DOHH2 (cell line): ENCODE data around the gene CD300LF.

Source experiments
- H3F3A ChIP-seq: fragments of 200-600 bp; sonication (generic), shearing (Covaris generic); 2 replicates; pipeline ENCODE4 v1.6.0; 2016; ENCODE audit warnings: antibody characterized with exemption, mild to moderate bottlenecking; ENCODE audit not compliant: control insufficient read depth, insufficient read depth
- H3K27ac ChIP-seq: fragments of 200-600 bp; sonication (generic); 2 replicates; pipeline ENCODE4 v1.5.1; 2014; ENCODE audit warnings: low read depth, mild to moderate bottlenecking, low read length, moderate library complexity
- H3K27me3 ChIP-seq: fragments of 200-600 bp; sonication (generic); 2 replicates; pipeline ENCODE4 v1.6.1; 2014; ENCODE audit warnings: mild to moderate bottlenecking, low read length, mixed read lengths; ENCODE audit not compliant: control insufficient read depth
- H3K36me3 ChIP-seq: fragments of 200-600 bp; sonication (generic); 2 replicates; pipeline ENCODE4 v1.6.1; 2014; ENCODE audit warnings: mild to moderate bottlenecking, low read length, moderate library complexity, mixed read lengths; ENCODE audit not compliant: control insufficient read depth
- H3K4me1 ChIP-seq: fragments of 200-600 bp; sonication (generic); 2 replicates; pipeline ENCODE4 v1.6.1; 2014; ENCODE audit warnings: mild to moderate bottlenecking, low read length, mixed read lengths; ENCODE audit not compliant: control insufficient read depth
- H3K4me2 ChIP-seq: fragments of 200-600 bp; sonication (generic); 2 replicates; pipeline ENCODE4 v1.6.0; 2014; ENCODE audit warnings: mild to moderate bottlenecking, low read length, moderate library complexity
- H3K4me3 ChIP-seq: fragments of 200-600 bp; sonication (generic); 2 replicates; pipeline ENCODE4 v1.5.1; 2014; ENCODE audit warnings: mild to moderate bottlenecking, low read length, mixed read lengths
- H3K79me2 ChIP-seq: fragments of 200-600 bp; sonication (generic); 2 replicates; pipeline ENCODE4 v1.6.1; 2014; ENCODE audit warnings: mild to moderate bottlenecking, low read length, mixed read lengths; ENCODE audit not compliant: control insufficient read depth
- H3K9me2 ChIP-seq: fragments of 200-600 bp; sonication (generic); replicated peaks from 2 replicates; pipeline ENCODE4 v1.6.1; 2014; ENCODE audit warnings: mild to moderate bottlenecking, low read length, mixed read lengths; ENCODE audit not compliant: control insufficient read depth
- H3K9me3 ChIP-seq: fragments of 200-600 bp; sonication (generic); 2 replicates; pipeline ENCODE4 v1.6.1; 2014; ENCODE audit warnings: antibody characterized with exemption, low read length, mixed read lengths; ENCODE audit not compliant: control insufficient read depth, insufficient read depth
- H4K20me1 ChIP-seq: fragments of 200-600 bp; sonication (generic); 2 replicates; pipeline ENCODE4 v1.6.0; 2014; ENCODE audit warnings: low read depth, mild to moderate bottlenecking, antibody characterized with exemption, low read length, moderate library complexity; ENCODE audit not compliant: control insufficient read depth, insufficient read depth
- EZH2phosphoT487 ChIP-seq: fragments of 200-600 bp; sonication (generic); IDR thresholded peaks from 2 replicates; pipeline ENCODE4 v1.6.1; 2017; ENCODE audit warnings: borderline replicate concordance, mild to moderate bottlenecking, antibody characterized with exemption, low read length, moderate library complexity, mixed read lengths
- TF ChIP-seq, protein P1 (sequence below): fragments of 200-600 bp; sonication (generic); IDR thresholded peaks from one replicate; pipeline ENCODE4 v1.5.1; 2014; ENCODE audit warnings: antibody characterized with exemption, mild to moderate bottlenecking, low read depth, low read length; ENCODE audit not compliant: poor library complexity, severe bottlenecking

CD300LF gene

DNA sequence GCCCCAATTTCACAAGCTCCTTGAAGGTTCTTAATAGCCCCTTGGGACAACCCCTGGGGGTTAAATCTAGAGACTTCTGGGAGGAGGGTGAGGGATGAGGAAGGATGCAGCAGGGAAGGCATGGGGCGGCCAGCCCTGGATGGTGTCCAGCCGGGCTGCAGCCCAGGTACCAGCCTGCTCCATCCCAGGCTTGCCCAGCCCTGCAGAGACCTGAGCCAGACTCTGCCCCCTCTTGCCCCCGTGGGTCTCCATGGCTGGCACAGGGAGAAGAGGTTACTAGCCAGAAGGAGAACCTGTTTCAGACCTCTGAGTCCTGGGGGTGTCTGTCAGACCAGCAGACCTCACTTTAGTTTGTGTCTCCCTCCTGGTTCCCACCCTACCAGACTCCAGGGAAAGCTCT is 44.2 kb upstream of the CD300LF start:
- Histone ChIP-seq H3K27ac (no peak overlapping the region), H3K36me3 (no peaks in the 10 kb centered on the region), H3K27me3 (no peaks in the 10 kb centered on the region), H4K20me1 (peaks cover 27% of the 10 kb centered on the region), H3K9me2 (no peaks in the 10 kb centered on the region), H3K4me3 (no peak overlapping the region), H3K79me2 (peaks cover 70% of the 10 kb centered on the region), H3K9me3 (no peaks in the 10 kb centered on the region), H3K4me2 (no peak overlapping the region), H3K4me1 (peaks cover 28% of the 10 kb centered on the region), H3F3A (no peaks in the 10 kb centered on the region)
- TF ChIP-seq EZH2phosphoT487: no peak
- TF ChIP-seq, protein P1, sequence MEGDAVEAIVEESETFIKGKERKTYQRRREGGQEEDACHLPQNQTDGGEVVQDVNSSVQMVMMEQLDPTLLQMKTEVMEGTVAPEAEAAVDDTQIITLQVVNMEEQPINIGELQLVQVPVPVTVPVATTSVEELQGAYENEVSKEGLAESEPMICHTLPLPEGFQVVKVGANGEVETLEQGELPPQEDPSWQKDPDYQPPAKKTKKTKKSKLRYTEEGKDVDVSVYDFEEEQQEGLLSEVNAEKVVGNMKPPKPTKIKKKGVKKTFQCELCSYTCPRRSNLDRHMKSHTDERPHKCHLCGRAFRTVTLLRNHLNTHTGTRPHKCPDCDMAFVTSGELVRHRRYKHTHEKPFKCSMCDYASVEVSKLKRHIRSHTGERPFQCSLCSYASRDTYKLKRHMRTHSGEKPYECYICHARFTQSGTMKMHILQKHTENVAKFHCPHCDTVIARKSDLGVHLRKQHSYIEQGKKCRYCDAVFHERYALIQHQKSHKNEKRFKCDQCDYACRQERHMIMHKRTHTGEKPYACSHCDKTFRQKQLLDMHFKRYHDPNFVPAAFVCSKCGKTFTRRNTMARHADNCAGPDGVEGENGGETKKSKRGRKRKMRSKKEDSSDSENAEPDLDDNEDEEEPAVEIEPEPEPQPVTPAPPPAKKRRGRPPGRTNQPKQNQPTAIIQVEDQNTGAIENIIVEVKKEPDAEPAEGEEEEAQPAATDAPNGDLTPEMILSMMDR: no peak

DNA sequence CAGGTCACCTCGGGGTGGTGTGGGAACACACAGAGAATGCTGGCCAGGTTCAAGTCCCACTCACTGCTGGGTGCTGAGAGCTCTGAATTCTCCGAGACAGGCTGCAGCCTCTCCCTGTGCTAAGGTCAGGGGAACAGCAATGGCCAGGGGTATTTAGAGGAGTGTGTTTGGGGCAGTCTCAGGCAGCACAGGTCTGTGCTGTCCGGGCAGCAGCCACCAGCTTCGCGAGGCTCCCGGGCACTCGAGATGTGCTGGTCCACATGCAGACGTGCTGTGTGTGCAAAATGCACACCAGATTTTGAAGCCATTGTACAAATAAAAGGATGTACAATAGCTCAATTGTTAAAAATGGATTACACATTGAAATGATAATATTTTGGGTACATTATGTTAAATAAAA is 42.8 kb upstream of the CD300LF start:
- peaks cover 4% of the 10 kb centered on the region; the same call in 1 of the 2 replicates for H3K36me3 ChIP-seq
- H3K4me1 ChIP-seq: peaks cover 36% of the 10 kb centered on the region

DNA sequence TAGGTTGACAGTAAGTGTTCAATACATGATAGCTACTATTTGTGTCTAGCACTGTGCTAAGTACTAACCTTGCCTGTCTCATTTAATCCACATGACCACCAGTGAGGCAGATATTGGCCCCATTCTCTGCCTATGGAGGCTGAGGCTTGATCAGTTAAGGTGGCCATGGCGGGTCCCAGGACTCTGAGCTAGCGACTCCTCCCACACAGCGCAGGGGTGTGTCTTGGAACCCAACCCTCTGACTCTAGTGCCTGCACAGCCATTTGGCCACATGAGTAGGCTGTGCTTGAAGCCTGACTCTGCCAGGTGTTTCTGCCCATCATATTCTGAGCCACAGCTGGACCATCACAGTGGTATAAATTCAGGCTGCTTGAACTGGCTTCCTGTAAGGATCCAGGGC is 42.1 kb upstream of the CD300LF start:
- Histone ChIP-seq H3K4me1 (peaks cover 41% of the 10 kb centered on the region), H3K36me3 (peaks cover 4% of the 10 kb centered on the region; the same call in 1 of the 2 replicates), H3K79me2 (peaks cover 78% of the 10 kb centered on the region), H3K4me3 (no peak overlapping the region), H3K27me3 (no peaks in the 10 kb centered on the region), H3K9me2 (no peaks in the 10 kb centered on the region), H4K20me1 (peaks cover 38% of the 10 kb centered on the region), H3F3A (no peaks in the 10 kb centered on the region), H3K27ac (no peak overlapping the region), H3K9me3 (no peaks in the 10 kb centered on the region), H3K4me2 (no peak overlapping the region)
- TF ChIP-seq, protein P1: no peak
- no peak for TF ChIP-seq EZH2phosphoT487

More for the DNA sequence above, 42.8 kb upstream of the CD300LF start:
- Histone ChIP-seq H3K27me3 (no peaks in the 10 kb centered on the region), H4K20me1 (peaks cover 31% of the 10 kb centered on the region), H3F3A (no peaks in the 10 kb centered on the region), H3K4me3 (no peak overlapping the region), H3K4me2 (no peak overlapping the region), H3K27ac (no peak overlapping the region), H3K9me3 (no peaks in the 10 kb centered on the region), H3K79me2 (peaks cover 78% of the 10 kb centered on the region), H3K9me2 (no peaks in the 10 kb centered on the region)
- TF ChIP-seq, protein P1: no peak
- TF ChIP-seq EZH2phosphoT487: no peak
